Right renal cortex interstitium (tissue), 3 donors: Measurements from ENCODE around the gene EMX2. TPM values are rescaled to one million over a fixed set of nuclear protein-coding genes. Genes with fewer than 3 reads are reported as not detected.
"Not testable (repeated sequence)": the region's sequence is repeated elsewhere in the genome, so short reads cannot be mapped to it uniquely, and the experiment has no call there.

Experiments
- DNase-seq, 3 donors: peaks; one replicate each; pipeline ENCODE4 v3.0.0-alpha.2; 2013; ENCODE audit warnings: low read depth in 3 of 3, low spot score in 2 of 3
- polyA plus RNA-seq, 3 donors: library from polyadenylated mRNA; unstranded; fragments of 120-200 nt; gene quantifications; one replicate each; pipeline ENCODE4 v1.2.1, GENCODE V29; 2013; ENCODE audit not compliant: insufficient read length in 3 of 3

Gene EMX2
- polyA plus RNA-seq, 3 donors = 173 to 189 (median 179) TPM

DNA sequence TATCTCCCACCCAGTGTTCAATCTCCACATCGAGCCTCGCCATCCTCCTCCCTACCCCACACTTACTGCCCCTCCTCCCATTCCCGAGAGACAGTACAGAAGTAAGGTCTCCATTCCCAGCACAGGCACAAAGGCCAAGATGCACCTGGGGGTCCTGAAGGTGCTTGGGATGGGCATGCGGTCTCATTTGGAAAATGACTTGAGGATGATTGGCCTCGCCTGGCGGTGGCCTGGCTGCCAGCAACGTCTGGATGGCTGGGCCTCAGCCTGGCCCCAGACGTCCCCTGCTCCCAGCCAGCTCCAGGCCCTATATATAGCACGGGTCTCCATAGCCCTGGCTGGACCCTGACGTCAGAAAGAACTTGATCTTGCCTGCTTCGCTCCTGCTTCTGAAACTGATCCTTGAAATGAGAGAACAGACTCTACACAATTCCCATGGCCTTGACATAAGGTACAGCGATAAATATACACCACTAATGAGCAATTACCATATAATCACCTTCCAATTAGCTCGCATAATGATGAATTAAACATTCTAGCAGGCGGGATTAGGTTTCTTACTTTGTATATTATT, 11.8 kb downstream of the EMX2 start:
- no peak for DNase-seq

DNA sequence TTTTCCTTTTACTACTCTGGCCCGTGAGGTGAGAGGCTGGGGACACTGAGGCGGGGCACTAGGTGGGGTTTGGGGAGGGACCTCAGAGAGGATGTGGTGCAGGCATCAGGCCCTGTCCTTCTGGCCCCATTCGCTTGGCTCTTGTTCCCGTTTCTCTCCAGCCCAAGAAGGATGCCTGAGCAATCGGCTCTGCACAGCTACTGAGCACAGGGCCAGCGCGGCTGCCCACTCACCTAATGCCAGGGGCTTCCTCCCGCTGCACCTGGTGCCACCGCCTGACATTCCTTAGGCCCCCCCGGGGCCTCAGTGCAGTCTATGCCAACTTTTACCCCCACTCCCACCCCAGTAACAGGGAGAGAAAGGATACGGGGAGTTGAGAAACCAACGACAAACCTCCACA, 12.5 kb downstream of the EMX2 start:
- no peak for DNase-seq

DNA sequence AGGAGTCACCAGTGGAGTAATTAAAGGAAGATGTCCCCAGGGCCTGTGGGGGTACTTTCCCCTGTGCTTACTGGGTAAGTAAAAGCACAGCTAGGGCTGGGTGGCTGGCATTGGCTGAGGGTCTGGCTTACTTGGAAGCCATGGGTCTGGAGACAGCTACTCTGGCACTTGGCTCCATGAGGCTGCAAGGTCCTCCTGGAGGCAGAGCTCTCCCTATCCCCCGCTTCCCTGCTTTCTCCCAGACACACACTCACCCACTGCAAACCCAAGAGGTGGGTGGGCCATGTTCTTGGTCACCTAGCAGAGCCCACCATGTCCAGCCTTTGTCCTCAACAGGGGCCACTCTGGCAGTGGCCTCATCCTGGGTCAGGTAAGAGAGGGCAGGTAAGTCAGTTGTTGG, 13.3 kb downstream of the EMX2 start:
- DNase-seq = no peak

DNA sequence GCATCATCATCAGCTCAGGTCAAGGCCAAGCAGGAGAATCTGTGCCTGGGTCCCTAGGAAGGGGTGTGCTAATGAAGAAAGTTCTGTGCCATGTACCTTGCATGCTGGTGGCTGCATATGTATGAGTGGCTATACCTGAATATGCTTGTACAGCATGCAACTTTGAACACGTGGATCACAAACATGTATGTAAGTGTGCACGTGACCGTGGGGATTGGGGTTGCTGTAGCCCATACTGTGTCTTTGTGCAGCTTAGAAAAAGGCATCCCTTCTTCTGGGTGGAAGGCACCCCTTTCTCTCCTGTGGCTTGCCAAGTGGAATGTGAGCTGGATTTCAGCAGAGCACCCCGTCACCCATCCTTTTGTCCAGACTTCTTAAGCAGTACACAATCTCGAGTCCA, 13.8 kb downstream of the EMX2 start:
- no peak for DNase-seq

DNA sequence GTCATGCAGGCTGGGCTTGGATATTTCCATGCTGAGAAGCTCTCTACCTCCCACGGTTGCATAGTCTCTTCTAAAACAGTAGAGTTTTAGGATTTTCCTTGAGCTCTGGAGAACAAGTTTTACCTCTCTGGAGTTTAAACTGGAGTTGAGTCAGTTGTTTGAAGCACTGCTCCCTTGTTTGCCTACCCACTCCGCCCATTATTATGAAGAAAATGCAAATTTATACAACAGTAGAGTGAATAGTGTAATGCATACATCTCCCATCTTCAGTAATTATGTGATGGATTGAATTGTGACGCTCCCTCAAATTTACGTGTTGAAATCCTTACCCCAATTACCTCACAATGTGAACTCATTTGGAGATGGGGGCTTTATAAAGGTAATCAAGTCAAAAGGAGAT, 17.2 kb downstream of the EMX2 start:
- DNase-seq = no peak

DNA sequence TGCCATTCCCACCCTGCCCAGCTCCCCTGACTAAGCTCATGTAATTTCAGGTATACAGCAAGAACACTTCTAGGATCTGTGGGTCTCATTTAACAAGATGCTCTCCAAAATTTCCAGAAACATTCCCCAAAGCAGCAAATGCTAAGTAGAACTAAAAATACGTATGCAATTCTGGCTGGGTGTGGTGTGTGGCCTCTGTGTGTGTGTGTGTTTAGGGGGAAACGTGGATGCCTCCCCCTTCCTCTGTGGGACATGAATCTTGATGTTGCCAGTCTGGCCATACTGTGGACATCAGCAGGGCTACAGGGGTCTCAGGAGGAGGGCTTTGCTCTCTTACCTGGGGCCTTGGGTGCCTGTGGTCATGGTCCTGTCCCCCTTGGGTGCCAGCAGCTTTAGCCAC, 18.4 kb downstream of the EMX2 start:
- DNase-seq = no peak

DNA sequence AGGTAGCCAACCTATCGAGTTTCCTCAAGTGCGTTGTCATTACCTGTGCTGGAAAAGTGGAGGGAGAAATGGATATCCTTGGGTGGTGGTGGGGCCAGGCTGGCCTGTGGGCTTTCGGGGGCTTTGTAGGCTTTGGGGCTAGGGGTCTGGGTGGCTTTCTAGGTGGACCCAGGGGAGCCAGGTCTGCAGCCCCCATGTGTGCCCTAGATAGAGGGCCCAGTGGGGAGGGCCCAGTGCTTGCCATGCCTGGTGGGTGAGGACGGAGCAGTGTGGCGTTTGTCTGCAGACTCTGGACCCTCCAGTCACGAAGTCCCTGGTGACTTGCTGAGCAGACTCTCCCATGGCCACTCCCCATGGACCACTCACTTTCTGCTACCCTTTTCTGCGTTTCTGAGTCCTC, 19.7 kb downstream of the EMX2 start:
- DNase-seq = no peak

DNA sequence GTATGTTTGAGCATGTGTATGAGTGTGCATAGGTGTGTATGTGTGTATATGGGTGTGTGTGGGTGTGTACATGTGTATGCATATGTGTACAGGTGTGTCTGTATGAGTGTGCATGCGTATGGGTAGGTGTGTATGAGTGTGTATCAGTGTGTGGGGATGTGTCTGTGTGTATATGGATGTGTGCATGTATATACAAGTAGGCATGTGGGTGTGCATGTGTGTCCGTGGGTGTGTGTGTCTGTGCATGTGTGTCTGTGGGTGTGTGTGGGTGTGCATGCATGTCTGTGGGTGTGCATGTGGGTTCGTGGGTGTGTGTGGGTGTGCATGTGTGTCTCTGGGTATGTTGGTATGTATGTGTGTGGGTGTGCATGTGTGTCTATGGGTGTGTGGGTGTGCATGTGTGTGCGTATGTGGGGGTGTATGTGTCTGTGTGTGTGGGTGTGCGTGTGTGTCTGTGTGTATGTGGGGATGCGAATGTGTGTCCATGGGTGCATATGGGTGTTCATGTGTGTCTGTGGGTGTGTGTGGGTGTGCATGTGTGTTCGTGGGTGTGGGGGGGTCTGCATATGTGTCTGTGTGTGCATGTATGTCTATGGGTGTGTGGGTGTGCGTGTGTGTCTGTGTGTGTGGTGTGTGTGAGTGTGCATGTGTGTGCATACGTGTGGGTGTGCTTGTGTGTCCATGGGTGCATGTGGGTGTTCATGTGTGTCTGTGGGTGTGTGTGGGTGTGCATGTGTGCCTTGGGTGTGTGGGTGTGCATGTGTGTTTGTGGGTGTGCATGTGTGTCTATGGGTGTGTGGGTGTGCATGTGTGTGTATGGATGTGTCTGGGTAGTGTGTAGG, 20.6 kb downstream of the EMX2 start:
- DNase-seq = no peak

DNA sequence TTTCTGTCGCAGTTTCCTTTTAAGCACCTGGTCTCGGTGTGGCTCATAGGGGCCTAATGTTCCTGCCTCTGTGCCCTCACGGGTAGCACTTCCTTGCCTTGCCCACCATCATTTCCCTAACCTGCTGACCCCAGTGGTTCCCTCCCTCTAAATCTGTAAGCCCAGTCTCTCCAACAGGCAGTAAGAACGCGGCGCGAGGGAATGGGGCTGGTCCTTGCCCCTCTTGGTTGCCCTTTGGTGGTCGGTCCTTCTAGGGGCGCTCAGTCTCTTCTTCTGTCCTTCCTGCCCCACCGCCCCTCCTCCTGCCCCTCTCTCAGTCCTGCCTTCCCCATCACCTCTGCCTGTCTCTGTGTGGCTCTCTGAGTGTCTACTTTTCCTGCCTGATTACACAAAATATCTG, 21.2 kb downstream of the EMX2 start:
- DNase-seq = no peak

DNA sequence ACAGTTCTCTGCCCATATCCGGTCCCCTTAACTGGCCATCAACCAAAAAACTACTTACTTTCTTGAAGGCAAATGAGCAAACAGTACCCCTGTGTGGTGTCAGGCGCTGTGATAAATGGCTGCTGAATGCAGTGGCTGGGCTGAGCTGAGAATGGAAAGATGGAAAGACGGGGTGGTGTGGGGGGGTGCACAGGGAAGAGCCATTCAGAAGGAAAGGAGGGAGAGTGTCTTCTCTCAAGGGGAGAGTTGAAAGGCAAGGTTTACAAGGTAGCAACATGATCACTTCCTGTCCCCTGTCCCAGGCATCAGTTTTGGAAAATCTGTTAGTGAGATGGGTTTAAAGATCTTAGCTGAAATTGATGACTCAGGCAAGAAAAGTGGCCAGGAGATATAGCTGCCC, 22.5 kb downstream of the EMX2 start:
- DNase-seq = no peak

DNA sequence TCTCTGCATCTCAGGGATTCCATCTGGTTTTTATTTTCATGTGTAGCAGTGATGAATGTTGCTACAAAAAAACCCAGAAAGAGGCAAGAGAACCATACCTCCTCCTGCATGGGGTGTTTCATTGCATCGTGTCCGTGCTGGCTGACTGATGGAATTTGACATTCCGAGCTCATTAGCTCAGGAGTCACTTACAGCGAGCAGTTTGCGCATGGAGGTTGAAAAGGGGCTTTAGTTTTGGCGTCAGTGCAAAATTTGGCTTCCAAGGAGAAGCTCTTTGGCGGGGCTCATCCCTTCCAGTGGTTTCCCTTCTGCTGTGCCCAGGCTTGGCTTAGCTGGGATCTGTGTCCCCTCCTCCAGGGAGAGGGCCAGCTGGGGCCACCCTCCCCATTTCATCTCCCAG, 25.8 kb downstream of the EMX2 start:
- no peak for DNase-seq

DNA sequence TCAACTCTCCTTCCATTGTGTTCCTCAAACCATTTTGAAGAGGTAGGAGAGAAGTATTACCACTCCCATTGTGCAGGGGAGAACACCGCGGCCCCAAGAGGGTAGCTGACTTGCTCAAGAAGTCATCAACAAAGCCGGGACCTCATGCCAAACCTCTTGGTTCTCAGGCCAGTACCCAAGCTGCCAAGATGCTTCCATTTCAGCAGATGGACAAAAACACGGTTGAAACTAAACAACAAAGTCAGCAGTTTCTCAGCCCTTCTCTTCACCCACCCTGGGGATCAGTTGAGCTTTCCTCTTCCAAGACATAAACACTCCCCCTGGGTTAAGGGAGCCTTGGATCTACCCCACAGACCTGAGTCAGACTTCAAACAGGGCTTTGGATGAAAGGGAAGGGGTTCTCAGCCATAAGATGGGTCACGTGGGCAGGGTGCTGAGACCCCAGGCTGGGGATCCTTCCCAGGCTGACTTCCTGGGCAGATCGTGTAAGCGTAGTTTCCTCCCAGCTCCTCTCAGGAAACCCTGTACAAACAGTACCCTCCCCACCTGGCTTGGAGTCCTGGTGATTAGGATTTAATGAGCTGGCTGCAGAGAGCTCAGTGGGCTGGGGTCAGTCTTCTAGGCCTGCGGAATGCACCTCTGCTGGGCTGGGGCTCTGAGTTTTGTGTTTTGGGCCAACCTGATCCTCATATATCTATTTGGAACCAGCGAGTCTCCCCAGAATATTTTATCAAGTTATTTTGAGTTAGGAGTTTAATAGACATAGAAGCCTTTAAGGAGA, 27.3 kb downstream of the EMX2 start:
- DNase-seq = no peak

DNA sequence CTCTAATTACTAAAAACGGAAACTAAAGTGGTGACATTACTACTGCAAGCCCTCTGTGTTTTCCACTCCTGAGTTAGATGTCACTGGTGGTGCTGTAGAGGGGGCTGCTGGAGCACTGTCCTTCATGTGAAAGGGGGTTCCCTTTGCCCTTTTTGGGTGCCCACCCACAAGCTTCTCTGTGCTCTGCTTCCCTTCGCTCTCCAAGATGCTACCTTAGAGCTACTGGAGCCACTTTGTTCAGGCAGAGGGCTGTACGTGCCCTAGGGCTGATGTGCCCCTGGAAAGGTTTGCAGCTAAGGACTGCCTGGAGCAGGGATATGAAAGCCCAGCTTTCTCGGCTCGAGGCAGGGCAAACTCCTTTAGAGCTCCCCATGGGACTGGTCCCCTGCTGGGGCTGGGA, 28.3 kb downstream of the EMX2 start:
- DNase-seq = no peak

DNA sequence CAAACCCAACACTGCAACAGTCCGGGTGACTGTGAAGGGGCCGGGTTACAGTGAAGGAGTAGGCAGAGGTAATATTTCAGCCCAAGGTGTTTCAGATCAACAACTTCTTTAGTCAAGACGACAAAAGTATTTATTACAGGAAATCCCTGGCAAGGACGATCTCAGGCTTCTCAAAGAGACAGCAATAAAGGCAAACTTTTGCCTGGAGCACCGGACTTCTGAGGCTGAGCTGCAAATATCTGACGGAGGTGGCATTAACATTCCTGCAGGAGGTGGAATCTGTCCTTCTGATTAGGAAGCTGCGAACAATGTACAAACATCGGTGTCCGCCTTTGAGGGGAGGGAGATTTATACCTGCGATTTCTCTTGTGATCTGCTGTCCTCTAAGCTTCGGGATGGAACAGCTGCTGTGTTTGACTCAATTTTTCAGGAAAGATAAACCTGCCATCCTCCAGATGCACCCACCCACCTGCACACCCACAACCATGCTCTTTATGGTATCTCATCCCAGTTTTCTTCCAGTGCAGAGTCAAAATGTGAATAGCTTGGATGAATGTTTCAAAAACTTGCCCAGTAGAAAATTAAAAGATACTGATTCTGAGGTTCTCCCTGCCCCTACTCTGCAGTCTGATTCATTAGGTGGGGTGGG, 32.1 kb downstream of the EMX2 start:
- DNase-seq = no peak

DNA sequence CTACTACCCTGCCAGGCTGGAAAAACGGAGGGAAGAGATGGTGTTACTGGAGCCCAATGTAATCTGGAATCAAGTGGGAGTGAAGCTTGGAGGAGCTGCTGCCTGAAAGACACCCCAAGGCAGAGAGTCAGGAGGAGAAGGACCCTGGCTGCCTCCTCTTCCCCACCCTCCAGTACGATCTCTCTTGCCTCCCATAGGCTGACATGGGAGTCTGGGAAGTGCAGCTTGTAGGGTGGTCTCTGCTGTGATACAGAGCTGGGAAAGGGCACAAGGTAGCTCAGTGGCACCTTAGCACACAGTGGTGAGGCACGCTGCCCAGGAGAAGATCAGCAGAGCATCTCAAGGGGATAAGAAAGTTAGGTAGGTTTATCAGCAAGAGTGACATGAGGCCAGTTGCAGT, 35.9 kb downstream of the EMX2 start:
- no peak for DNase-seq

DNA sequence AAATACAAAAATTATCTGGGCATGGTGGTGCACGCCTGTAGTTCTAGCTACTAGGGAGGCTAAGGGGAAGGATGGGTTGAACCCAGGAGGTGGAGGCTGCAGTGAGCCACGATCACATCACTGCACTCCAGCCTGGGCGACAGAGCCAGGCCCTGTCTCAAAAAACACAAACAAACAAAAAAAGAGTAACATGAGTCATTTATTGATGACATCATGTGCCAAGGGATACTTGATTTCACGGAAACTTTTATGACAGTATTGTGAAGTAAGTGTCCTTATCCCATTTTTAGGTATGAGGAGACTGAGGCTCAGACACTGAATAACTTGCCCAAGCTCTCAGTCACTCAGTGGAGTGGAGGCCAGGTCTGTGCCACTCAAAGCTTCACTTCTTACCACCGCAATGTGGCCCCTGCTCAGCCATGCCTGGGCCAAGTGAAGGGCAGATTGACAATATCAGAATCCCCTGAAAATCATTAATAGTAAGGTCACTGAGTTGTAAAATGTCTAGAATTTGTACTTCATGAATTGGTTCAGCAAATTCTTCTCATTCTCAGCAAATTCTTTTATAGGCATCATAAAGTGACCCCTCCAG, 36.5 kb downstream of the EMX2 start:
- DNase-seq = no peak

DNA sequence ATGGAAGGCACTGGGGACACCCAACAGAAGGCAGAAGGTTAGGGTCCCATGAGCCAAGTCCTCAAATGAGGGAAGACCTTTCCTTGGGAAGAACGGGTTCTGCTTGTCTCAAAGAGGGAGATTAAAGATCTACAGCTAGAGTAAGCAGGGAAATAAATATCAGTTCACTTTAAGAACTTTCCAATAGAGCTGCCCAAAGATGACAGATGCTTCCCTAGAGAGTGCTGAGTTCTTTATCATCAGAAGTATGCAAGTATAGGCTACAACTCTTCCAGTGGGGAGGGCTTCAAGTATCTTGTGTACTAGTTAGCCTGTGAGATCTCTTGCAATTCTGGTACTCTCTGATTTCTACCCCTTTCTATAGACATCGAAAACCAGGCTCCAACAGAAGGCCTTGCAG, 39.4 kb downstream of the EMX2 start:
- no peak for DNase-seq

DNA sequence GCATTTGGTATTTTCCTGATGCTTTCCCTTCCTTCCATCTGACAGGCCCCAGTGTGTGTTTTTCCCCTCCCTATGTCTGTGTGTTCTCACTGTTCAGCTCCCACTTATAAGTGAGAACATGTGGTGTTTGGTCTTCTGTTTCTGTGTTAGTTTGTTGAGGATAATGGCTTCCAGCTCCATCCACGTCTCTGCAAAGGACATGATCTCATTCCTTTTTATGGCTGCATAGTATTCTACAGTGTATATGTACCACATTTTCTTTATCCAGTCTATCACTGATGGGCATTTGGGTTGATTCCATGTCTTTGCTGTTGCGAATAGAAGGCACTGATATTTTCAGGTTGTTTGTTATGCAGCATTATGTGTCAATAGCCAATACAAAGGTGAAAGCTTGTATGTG, 42.3 kb downstream of the EMX2 start:
- not testable (repeated sequence) for DNase-seq

DNA sequence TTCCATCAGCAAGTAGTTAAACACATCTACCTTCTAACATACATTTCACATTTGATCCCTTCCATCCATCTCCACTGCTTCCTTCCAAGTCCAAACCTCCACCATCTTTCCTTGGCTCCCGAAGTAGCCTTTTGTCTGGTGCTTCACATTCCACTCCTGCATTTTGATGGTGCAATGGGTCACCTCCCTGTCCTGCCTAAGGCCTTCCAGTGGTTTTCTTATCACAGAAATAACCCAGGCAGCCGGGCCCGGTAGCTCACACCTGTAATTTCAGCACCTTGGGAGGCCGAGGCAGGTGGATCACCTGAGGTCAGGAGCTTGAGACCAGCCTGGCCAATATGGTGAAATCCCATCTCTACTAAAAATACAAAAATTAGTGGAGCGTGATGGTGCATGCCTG, 44.5 kb downstream of the EMX2 start:
- DNase-seq = no peak

DNA sequence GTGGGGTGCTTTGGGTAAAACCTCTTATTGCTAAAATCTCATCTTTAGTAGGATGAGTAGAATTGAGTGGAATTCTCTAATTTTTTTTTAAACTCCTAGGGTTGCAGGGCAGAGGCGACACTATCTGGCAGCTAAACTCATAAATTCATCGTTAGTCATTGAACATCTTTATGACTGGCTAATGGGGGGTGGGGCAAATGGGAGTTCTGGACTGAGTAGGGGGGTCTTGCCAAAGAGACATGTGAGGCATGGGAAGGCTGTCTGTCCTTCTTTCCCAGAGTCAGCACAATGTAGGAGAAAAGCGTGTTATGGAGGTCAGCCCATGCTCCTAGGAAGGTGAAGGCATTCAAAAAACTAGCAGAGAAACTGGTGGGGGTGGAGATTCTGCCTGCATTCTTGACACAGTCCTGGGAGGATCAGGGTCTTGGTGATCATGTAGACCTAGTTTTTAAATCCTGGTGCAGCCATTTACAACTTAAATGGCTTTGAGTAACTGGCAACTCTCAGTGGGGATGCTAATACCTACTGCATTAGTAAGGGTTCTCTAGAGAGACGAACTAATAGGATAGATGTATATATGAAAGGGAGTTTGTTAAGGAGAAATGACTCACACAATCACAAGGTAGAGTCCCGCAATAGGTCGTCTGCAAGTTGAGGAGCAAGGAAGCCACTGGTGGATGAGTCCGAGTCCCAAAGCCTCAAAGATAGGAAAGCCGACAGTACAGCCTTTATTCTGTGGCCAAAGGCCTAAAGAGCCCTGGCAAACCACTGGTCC, 47.7 kb downstream of the EMX2 start:
- no peak for DNase-seq
